PC-9 (cell line): ENCODE results near the gene KCNJ12. TPM values are rescaled to one million over a fixed set of nuclear protein-coding genes. Genes with fewer than 3 reads are reported as not detected.

Source experiments
- BruUV-seq: library from RNA; stranded (reverse); fragments of 400-500 nt; replicated peaks from 2 replicates; lab custom pipeline; 2021; lab: Mats Ljungman, UMichigan
- CTCF ChIA-PET: fragments of 300-600 bp; sonication (Branson Sonifier 250); formaldehyde crosslinking; loops from one replicate; lab custom pipeline; 2022; ENCODE audit warnings: antibody characterized with exemption; lab: Charles Lee
- POLR2A ChIA-PET: fragments of 300-600 bp; sonication (Branson Sonifier 250); formaldehyde crosslinking; loops from one replicate; lab custom pipeline; 2022; ENCODE audit warnings: antibody characterized with exemption; ENCODE audit not compliant: unreplicated experiment; lab: Charles Lee
- DNase-seq, 2 experiments: peaks; one replicate each; pipeline versions ENCODE4 v3.0.0 to v3.0.0-alpha.2; 2015 to 2022; ENCODE audit warnings: mixed read lengths in 1 of 2
- H2AFZ ChIP-seq: fragments of 200-600 bp; sonication (generic); 2 replicates; pipeline ENCODE4 v1.8.1; 2017; ENCODE audit warnings: antibody characterized with exemption
- H3F3A ChIP-seq: fragments of 200-600 bp; sonication (generic); 2 replicates; pipeline ENCODE4 v1.8.1; 2017; ENCODE audit warnings: antibody characterized with exemption, mild to moderate bottlenecking, low read depth; ENCODE audit not compliant: insufficient read depth
- H3K27ac ChIP-seq: fragments of 200-600 bp; sonication (generic); 2 replicates; pipeline ENCODE4 v1.6.1; 2016; ENCODE audit warnings: mixed run types
- H3K27me3 ChIP-seq: fragments of 200-600 bp; sonication (generic); 2 replicates; pipeline ENCODE4 v1.6.1; 2016; ENCODE audit warnings: low read depth, mixed run types; ENCODE audit not compliant: insufficient read depth
- H3K36me3 ChIP-seq: fragments of 200-600 bp; sonication (generic); 2 replicates; pipeline ENCODE4 v1.6.1; 2016; ENCODE audit warnings: low read depth, mixed run types
- H3K4me1 ChIP-seq: fragments of 200-600 bp; sonication (generic); replicated peaks from 2 replicates; pipeline ENCODE4 v1.6.1; 2016; ENCODE audit warnings: mixed run types; ENCODE audit not compliant: insufficient read depth
- H3K4me2 ChIP-seq: fragments of 200-600 bp; sonication (generic); 2 replicates; pipeline ENCODE4 v1.6.1; 2017; ENCODE audit warnings: mixed run types
- H3K4me3 ChIP-seq: fragments of 200-600 bp; sonication (generic); 2 replicates; pipeline ENCODE4 v1.6.1; 2016; ENCODE audit warnings: mixed run types
- H3K79me2 ChIP-seq: fragments of 200-600 bp; sonication (generic); 2 replicates; pipeline ENCODE4 v1.6.1; 2017; ENCODE audit warnings: low read depth, mixed run types
- H3K9me2 ChIP-seq: fragments of 200-600 bp; sonication (generic); 2 replicates; pipeline ENCODE4 v1.8.1; 2017; ENCODE audit warnings: mild to moderate bottlenecking; ENCODE audit not compliant: insufficient read depth
- H3K9me3 ChIP-seq: fragments of 200-600 bp; sonication (generic); 2 replicates; pipeline ENCODE4 v1.8.1; 2016; ENCODE audit warnings: low read depth; ENCODE audit not compliant: insufficient read depth
- H4K20me1 ChIP-seq: fragments of 200-600 bp; sonication (generic); 2 replicates; pipeline ENCODE4 v1.8.1; 2017; ENCODE audit not compliant: insufficient read depth
- CTCF ChIP-seq: fragments of 200-600 bp; sonication (generic); conservative IDR thresholded peaks from 2 replicates; pipeline ENCODE4 v1.6.1; 2017; ENCODE audit warnings: mixed run types, antibody characterized with exemption, mild to moderate bottlenecking, moderate library complexity
- EZH2 ChIP-seq: fragments of 200-600 bp; sonication (generic); IDR thresholded peaks from 2 replicates; pipeline ENCODE4 v1.8.0; 2017; ENCODE audit warnings: antibody characterized with exemption, low read depth
- intact Hi-C: fragments of 100-400 bp; cut with micrococcal nuclease; formaldehyde crosslinking; loops from one replicate; pipeline ENCODE4 v1.10.0; 2022; ENCODE audit not compliant: unreplicated experiment
- total RNA-seq: library from RNA; stranded (reverse); gene quantifications from 2 replicates; pipeline ENCODE4 v1.2.3, GENCODE V29; 2021

The KCNJ12 gene
- total RNA-seq, 1 experiment from 2014 or later, result 1.1 TPM

- ChIA-PET CTCF (no interaction called here), POLR2A (no interaction called here)
- TF ChIP-seq EZH2 (no peak), CTCF (no peak)
- no peaks in the 10 kb centered on the region for H3K79me2 ChIP-seq
- H3K27ac ChIP-seq, result no peak overlapping the region
- H3F3A ChIP-seq, result no peaks in the 10 kb centered on the region
- peaks cover 4% of the 10 kb centered on the region; the same call in 1 of the 2 replicates for H3K4me1 ChIP-seq
- DNase-seq, result no peak
- H3K27me3 ChIP-seq, result no peaks in the 10 kb centered on the region
- no peak overlapping the region for H3K4me2 ChIP-seq
- H2AFZ ChIP-seq, result no peak overlapping the region
- no peaks in the 10 kb centered on the region for H4K20me1 ChIP-seq
- H3K36me3 ChIP-seq, result no peaks in the 10 kb centered on the region
- H3K9me3 ChIP-seq, result no peaks in the 10 kb centered on the region
- no peak overlapping the region for H3K4me3 ChIP-seq
- H3K9me2 ChIP-seq, result no peaks in the 10 kb centered on the region
- intact Hi-C loops, result no loop called here
- BruUV-seq, result no TSS peak
Observed at GRCh38 chr17:21380659-21381058, 4.5 kb downstream of the KCNJ12 start.

- H3K9me2 ChIP-seq, result no peaks in the 10 kb centered on the region
- no peaks in the 10 kb centered on the region for H3K36me3 ChIP-seq
- no peak overlapping the region for H2AFZ ChIP-seq
- no peaks in the 10 kb centered on the region for H3F3A ChIP-seq
- DNase-seq, result no peak
- H3K4me2 ChIP-seq, result no peak overlapping the region
- no peaks in the 10 kb centered on the region for H4K20me1 ChIP-seq
- H3K4me3 ChIP-seq, result no peak overlapping the region
- intact Hi-C loops, result no loop called here
- H3K4me1 ChIP-seq, result peaks cover 4% of the 10 kb centered on the region; the same call in 1 of the 2 replicates
- no peaks in the 10 kb centered on the region for H3K9me3 ChIP-seq
- ChIA-PET POLR2A (no interaction called here), CTCF (no interaction called here)
- TF ChIP-seq EZH2, result no peak
- TF ChIP-seq CTCF, result no peak
- no peak overlapping the region for H3K27ac ChIP-seq
- BruUV-seq, result no TSS peak
- H3K79me2 ChIP-seq, result no peaks in the 10 kb centered on the region
- H3K27me3 ChIP-seq, result no peaks in the 10 kb centered on the region
Observed at GRCh38 chr17:21381076-21381706, 5.0 kb downstream of the KCNJ12 start.

- Histone ChIP-seq H3F3A (no peaks in the 10 kb centered on the region), H3K4me2 (no peak overlapping the region), H3K36me3 (no peaks in the 10 kb centered on the region), H3K27ac (no peak overlapping the region), H2AFZ (no peak overlapping the region), H3K9me3 (no peaks in the 10 kb centered on the region), H3K27me3 (0 out of 2 replicates have a peak, but pooled peaks cover 4% of the 10 kb centered on the region), H3K4me3 (no peak overlapping the region), H3K9me2 (no peaks in the 10 kb centered on the region), H3K79me2 (no peaks in the 10 kb centered on the region), H4K20me1 (no peaks in the 10 kb centered on the region), H3K4me1 (no peaks in the 10 kb centered on the region)
- DNase-seq, result no peak
- ChIA-PET CTCF (no interaction called here), POLR2A (no interaction called here)
- TF ChIP-seq EZH2, result no peak
- no peak for TF ChIP-seq CTCF
- intact Hi-C loops, result no loop called here
- BruUV-seq, result no TSS peak
Observed at GRCh38 chr17:21382560-21383495, 6.7 kb downstream of the KCNJ12 start.
